Vagina (tissue), 2 donors: ENCODE results near the gene HIRA. TPM values are rescaled to one million over a fixed set of nuclear protein-coding genes. Genes with fewer than 3 reads are reported as not detected.

Experiments
- DNase-seq, 2 donors: peaks; one replicate each; pipeline ENCODE4 v3.0.0-alpha.2; 2017; ENCODE audit errors: extremely low spot score in 2 of 2
- H3K27ac ChIP-seq: fragments of 200-600 bp; sonication (generic); one replicate; pipeline ENCODE4 v1.5.1; 2019
- H3K27me3 ChIP-seq: fragments of 200-600 bp; sonication (generic); one replicate; pipeline ENCODE4 v1.5.1; 2019
- H3K36me3 ChIP-seq, 2 donors: fragments of 200-600 bp; sonication (generic); one replicate each; pipeline ENCODE4 v1.5.1; 2017 to 2019
- H3K4me1 ChIP-seq: fragments of 200-600 bp; sonication (generic); one replicate; pipeline ENCODE4 v1.5.1; 2019
- H3K4me3 ChIP-seq, 2 donors: fragments of 200-600 bp; sonication (generic); 1 replicate in 1 of 2; 2 replicates in 1 of 2; pipeline ENCODE4 v1.5.1; 2016 to 2019
- H3K9me3 ChIP-seq: fragments of 200-600 bp; sonication (generic); one replicate; pipeline ENCODE4 v1.5.1; 2019
- CTCF ChIP-seq, 3 experiments: fragments of 450-650 bp in 2 of 3; fragments of 200-600 bp in 1 of 3; sonication (generic) in 1 of 3; IDR thresholded peaks; one replicate each; pipeline ENCODE4 v1.5.1; 2017 to 2019; ENCODE audit warnings: antibody characterized with exemption in 3 of 3, mild to moderate bottlenecking in 2 of 3, moderate library complexity in 2 of 3
- POLR2A ChIP-seq, 2 donors: fragments of 450-650 bp; IDR thresholded peaks; one replicate each; pipeline ENCODE4 v1.6.1; 2017; ENCODE audit warnings: antibody characterized with exemption in 2 of 2, mild to moderate bottlenecking in 2 of 2, moderate library complexity in 2 of 2
- POLR2AphosphoS5 ChIP-seq, 2 donors: sonication (generic); formaldehyde crosslinking; IDR thresholded peaks; one replicate each; pipeline ENCODE4 v1.9.0; 2017; ENCODE audit warnings: antibody characterized with exemption in 2 of 2, mild to moderate bottlenecking in 2 of 2, low read depth in 1 of 2; ENCODE audit not compliant: insufficient read depth in 1 of 2
- intact Hi-C: fragments of 100-400 bp; cut with DNase I; formaldehyde crosslinking; loops from one replicate; pipeline ENCODE4 v1.15.1; 2023
- total RNA-seq: library from RNA; depleted of rRNA; stranded (reverse); fragments of >200 nt; gene quantifications from one replicate; pipeline ENCODE4 v1.2.3, GENCODE V29; 2016

Gene HIRA
- total RNA-seq, 1 donor from 2014 or later = 13.5 TPM

- H3K4me3 ChIP-seq = no peak overlapping the region
- no peak for TF ChIP-seq POLR2A (IDR thresholded peaks at IDR 0.05)
- no peak for TF ChIP-seq CTCF (IDR thresholded peaks at IDR 0.05)
- TF ChIP-seq POLR2AphosphoS5 (IDR thresholded peaks at IDR 0.05; ENCODE audit: insufficient read depth in 1 of 2, low read depth in 1 of 2) = no peak
- intact Hi-C loops = no loop called here
- peaks cover 0 to 44% of the 10 kb centered on the region in 2 donors for H3K36me3 ChIP-seq
- no peaks in the 10 kb centered on the region for H3K27me3 ChIP-seq
- H3K27ac ChIP-seq = no peak overlapping the region
- no peaks in the 10 kb centered on the region for H3K9me3 ChIP-seq
- no peak for DNase-seq
- H3K4me1 ChIP-seq = peaks cover 7% of the 10 kb centered on the region
These were observed 23.6 kb downstream of the HIRA start for GRCh38 chr22:19407649-19408606.

DNA sequence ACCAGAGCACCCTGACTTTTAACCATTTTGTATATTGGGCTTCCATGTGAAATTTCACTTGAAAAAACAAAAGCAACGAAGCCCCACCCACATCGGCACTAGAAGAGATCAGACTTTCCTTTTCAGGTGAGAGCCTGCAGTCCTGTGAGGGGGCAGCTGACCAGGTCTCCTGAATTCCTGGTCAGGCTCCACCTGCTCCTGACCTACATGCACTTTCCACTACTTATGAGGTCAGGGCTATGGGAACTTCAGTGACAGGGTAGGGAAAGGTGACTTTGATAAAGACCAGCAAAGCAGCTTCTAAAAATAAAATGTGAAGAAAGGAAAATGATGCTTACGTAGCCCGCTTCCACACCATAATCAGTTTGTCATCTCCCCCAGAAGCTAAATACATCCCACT is 24.7 kb downstream of the HIRA start:
- Histone ChIP-seq H3K27ac (no peak overlapping the region), H3K27me3 (no peaks in the 10 kb centered on the region)
- intact Hi-C loops = no loop called here

GRCh38 chr22:19406281-19406811 is 25.2 kb downstream of the HIRA start:
- Histone ChIP-seq H3K4me1 (no peaks in the 10 kb centered on the region), H3K27me3 (no peaks in the 10 kb centered on the region), H3K27ac (no peak overlapping the region), H3K36me3 (peaks cover 0 to 44% of the 10 kb centered on the region in 2 donors), H3K9me3 (no peaks in the 10 kb centered on the region), H3K4me3 (no peak overlapping the region)
- DNase-seq = no peak
- TF ChIP-seq POLR2AphosphoS5 (IDR thresholded peaks at IDR 0.05; ENCODE audit: insufficient read depth in 1 of 2, low read depth in 1 of 2) = no peak
- TF ChIP-seq CTCF (IDR thresholded peaks at IDR 0.05) = no peak
- TF ChIP-seq POLR2A (IDR thresholded peaks at IDR 0.05) = no peak
- intact Hi-C loops = no loop called here

More for the DNA sequence above, 24.7 kb downstream of the HIRA start:
- DNase-seq = no peak
- peaks cover 0 to 44% of the 10 kb centered on the region in 2 donors for H3K36me3 ChIP-seq
- TF ChIP-seq POLR2A (IDR thresholded peaks at IDR 0.05) = no peak
- TF ChIP-seq CTCF (IDR thresholded peaks at IDR 0.05) = no peak
- TF ChIP-seq POLR2AphosphoS5 (IDR thresholded peaks at IDR 0.05; ENCODE audit: insufficient read depth in 1 of 2, low read depth in 1 of 2) = no peak
- H3K9me3 ChIP-seq = no peaks in the 10 kb centered on the region
- H3K4me1 ChIP-seq = no peaks in the 10 kb centered on the region
- no peak overlapping the region for H3K4me3 ChIP-seq

GRCh38 chr22:19405652-19406051 is 25.9 kb downstream of the HIRA start:
- TF ChIP-seq CTCF (IDR thresholded peaks at IDR 0.05) (no peak), POLR2A (IDR thresholded peaks at IDR 0.05) (no peak)
- intact Hi-C loops = no loop called here
- no peaks in the 10 kb centered on the region for H3K4me1 ChIP-seq
- no peaks in the 10 kb centered on the region for H3K27me3 ChIP-seq
- peaks cover 0 to 43% of the 10 kb centered on the region in 2 donors for H3K36me3 ChIP-seq
- H3K27ac ChIP-seq = no peak overlapping the region
- no peaks in the 10 kb centered on the region for H3K9me3 ChIP-seq
- no peak overlapping the region for H3K4me3 ChIP-seq
- DNase-seq = no peak

DNA sequence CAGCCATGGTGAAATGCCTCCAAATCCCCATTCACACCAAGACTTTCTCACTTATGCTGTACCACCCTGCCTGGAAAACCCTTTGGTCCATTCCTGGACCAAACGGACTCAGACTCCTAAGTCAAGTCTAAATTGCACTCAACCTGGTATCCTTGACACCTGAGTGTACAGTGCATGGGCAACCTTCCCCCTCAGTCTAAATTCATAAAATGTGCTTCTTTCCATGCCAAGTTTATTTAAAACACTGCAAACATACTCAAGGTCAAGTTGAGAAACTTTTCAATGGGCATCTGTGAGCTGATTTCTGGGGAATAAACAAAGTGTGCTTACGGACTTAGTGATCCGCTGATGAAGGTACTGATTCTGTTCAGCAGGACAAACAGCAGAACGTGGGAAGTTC is 26.4 kb downstream of the HIRA start:
- intact Hi-C loops = no loop called here
- no peaks in the 10 kb centered on the region for H3K9me3 ChIP-seq
- H3K36me3 ChIP-seq = peaks cover 0 to 38% of the 10 kb centered on the region in 2 donors
- H3K4me3 ChIP-seq = no peak overlapping the region
- no peaks in the 10 kb centered on the region for H3K4me1 ChIP-seq
- DNase-seq = no peak
- no peak for TF ChIP-seq POLR2A (IDR thresholded peaks at IDR 0.05)
- TF ChIP-seq CTCF (IDR thresholded peaks at IDR 0.05) = no peak
- no peak for TF ChIP-seq POLR2AphosphoS5 (IDR thresholded peaks at IDR 0.05; ENCODE audit: insufficient read depth in 1 of 2, low read depth in 1 of 2)
- H3K27me3 ChIP-seq = no peaks in the 10 kb centered on the region
- no peak overlapping the region for H3K27ac ChIP-seq
